Ovary (tissue), 9 donors: ENCODE results near the gene TNPO3. TPM values are rescaled to one million over a fixed set of nuclear protein-coding genes. Genes with fewer than 3 reads are reported as not detected.

Experiments
- DNase-seq, 5 donors: peaks; one replicate each; pipeline ENCODE4 v3.0.0-alpha.2; 2019 to 2020
- H3K27ac ChIP-seq, 2 donors: fragments of 200-600 bp; one replicate each; pipeline versions ENCODE4 v1.5.1 to v1.8.0; 2019 to 2022
- H3K27me3 ChIP-seq: fragments of 200-600 bp; one replicate; pipeline ENCODE4 v1.8.0; 2022
- H3K36me3 ChIP-seq: fragments of 200-600 bp; sonication (generic); one replicate; pipeline ENCODE4 v1.5.1; 2019
- H3K4me1 ChIP-seq: one replicate; pipeline ENCODE4 v1.8.1; 2013; ENCODE audit warnings: mild to moderate bottlenecking, moderate library complexity; ENCODE audit not compliant: insufficient read depth
- H3K4me3 ChIP-seq: fragments of 200-600 bp; sonication (generic); one replicate; pipeline ENCODE4 v1.5.1; 2017
- H3K9me3 ChIP-seq, 2 donors: fragments of 200-600 bp in 1 of 2; sonication (generic) in 1 of 2; one replicate each; pipeline versions ENCODE4 v1.5.1 to v1.8.1; 2013 to 2019; ENCODE audit warnings: mild to moderate bottlenecking in 1 of 2, moderate library complexity in 1 of 2
- CTCF ChIP-seq, 3 donors: fragments of 450-650 bp in 2 of 3; fragments of 200-600 bp in 1 of 3; IDR thresholded peaks; one replicate each; pipeline versions ENCODE4 v1.5.1 to v1.8.0; 2016 to 2022; ENCODE audit warnings: antibody characterized with exemption in 3 of 3, mild to moderate bottlenecking in 1 of 3
- EP300 ChIP-seq: sonication (generic); formaldehyde crosslinking; IDR thresholded peaks from one replicate; pipeline ENCODE4 v1.6.1; 2017; ENCODE audit warnings: antibody characterized with exemption
- POLR2A ChIP-seq: fragments of 450-650 bp; IDR thresholded peaks from one replicate; pipeline ENCODE4 v1.6.1; 2017; ENCODE audit warnings: antibody characterized with exemption, mild to moderate bottlenecking, moderate library complexity
- WGBS, 3 donors: extraction: QIAGEN DNeasy Blood & Tissue Kit in 1 of 3; methylation state at CpG; one replicate each; pipeline versions ENCODE4 v1.1.5 to v1.1.7; 2013 to 2017; 5-methylcytosine and 5-hydroxymethylcytosine counted together
- intact Hi-C, 4 donors: fragments of 100-400 bp; cut with DNase I; formaldehyde crosslinking; loops; one replicate each; pipeline versions ENCODE4 v1.11.0 to v1.15.1; 2022 to 2023
- polyA plus RNA-seq, 2 donors: library from polyadenylated mRNA; stranded (reverse); fragments of 200-250 nt in 1 of 2; fragments of 350-450 nt in 1 of 2; fragmentation: Illumina TruSeq in 1 of 2; extraction: RNeasy Lipid Tissue Mini Kit (QIAGEN cat#74804) in 1 of 2; gene quantifications; one replicate each; pipeline ENCODE4 v1.2.3, GENCODE V29; 2013 to 2014
- total RNA-seq, 7 donors: library from RNA; depleted of rRNA in 2 of 7; stranded (reverse); fragments of >200 nt in 2 of 7; fragmentation: NEBNext Ultra II Directional in 3 of 7; extraction: Animal tissue kit (Norgen Biotek cat#: 25700) in 3 of 7; gene quantifications; one replicate each; pipeline versions ENCODE4 v1.1.0 to v1.2.4, GENCODE V29; 2016 to 2023
- donor health status: DM: no; HTN: no; CAD: no; lungs with moderate emphysema.
- donor health status: DM: no; HTN: no; CAD: no.
- donor health status: Bipolar disorder and iron deficiency.
- donor health status: DM: yes; HTN: yes; CAD: no.
- donor health status: DM: no; HTN: no; CAD: no.
- donor health status: DM: yes; HTN: yes; CAD: no.

TNPO3 gene
- total and polyA plus RNA-seq, 9 donors, result 18.6 to 40.1 (median 30.9) TPM

DNA sequence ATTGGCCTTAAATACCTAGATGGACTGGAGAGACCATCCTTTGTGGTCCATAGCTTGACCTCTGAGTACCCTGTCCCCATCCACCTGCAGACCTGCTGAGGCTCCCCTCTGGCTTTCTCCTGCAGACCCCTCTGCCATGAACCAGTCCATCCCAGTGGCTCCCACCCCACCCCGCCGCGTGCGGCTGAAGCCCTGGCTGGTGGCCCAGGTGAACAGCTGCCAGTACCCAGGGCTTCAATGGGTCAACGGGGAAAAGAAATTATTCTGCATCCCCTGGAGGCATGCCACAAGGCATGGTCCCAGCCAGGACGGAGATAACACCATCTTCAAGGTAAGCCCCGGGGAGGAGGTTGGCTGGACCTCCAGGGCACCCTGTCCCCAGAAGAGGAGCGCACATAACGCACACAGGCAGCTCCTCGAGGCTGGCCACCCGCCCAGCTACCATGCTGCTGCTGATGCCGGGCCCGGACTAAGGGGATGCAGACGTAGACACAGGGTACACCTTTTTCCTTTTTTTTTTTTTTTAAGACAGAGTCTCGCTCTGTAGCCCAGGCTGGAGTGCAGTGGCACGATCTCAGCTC lies 112.9 kb downstream of the TNPO3 start:
- H3K4me1 ChIP-seq, result no peaks in the 10 kb centered on the region
- H3K4me3 ChIP-seq, result no peak overlapping the region
- H3K27me3 ChIP-seq, result no peaks in the 10 kb centered on the region
- intact Hi-C loops, result no loop called here
- 68 to 81% (median 74%) methylated on average over 16 of the region's 16 CpGs for WGBS, 3 donors
- no peak for TF ChIP-seq POLR2A
- TF ChIP-seq EP300, result no peak
- TF ChIP-seq CTCF (IDR thresholded peaks at IDR 0.05), result no peak
- no peaks in the 10 kb centered on the region for H3K36me3 ChIP-seq
- H3K9me3 ChIP-seq, result no peaks in the 10 kb centered on the region
- DNase-seq, result no peak
- no peak overlapping the region for H3K27ac ChIP-seq

- DNase-seq, result no peak
- Histone ChIP-seq H3K36me3 (no peaks in the 10 kb centered on the region), H3K27ac (no peak overlapping the region), H3K27me3 (no peaks in the 10 kb centered on the region), H3K4me1 (no peaks in the 10 kb centered on the region), H3K9me3 (no peaks in the 10 kb centered on the region), H3K4me3 (no peak overlapping the region)
- TF ChIP-seq CTCF (IDR thresholded peaks at IDR 0.05) (no peak), POLR2A (no peak), EP300 (no peak)
- WGBS, 3 donors, result 84 to 88% (median 86%) methylated on average over 15 of the region's 15 CpGs
- intact Hi-C loops, result no loop called here
These were observed 113.5 kb downstream of the TNPO3 start for GRCh38 chr7:128941323-128941890.

DNA sequence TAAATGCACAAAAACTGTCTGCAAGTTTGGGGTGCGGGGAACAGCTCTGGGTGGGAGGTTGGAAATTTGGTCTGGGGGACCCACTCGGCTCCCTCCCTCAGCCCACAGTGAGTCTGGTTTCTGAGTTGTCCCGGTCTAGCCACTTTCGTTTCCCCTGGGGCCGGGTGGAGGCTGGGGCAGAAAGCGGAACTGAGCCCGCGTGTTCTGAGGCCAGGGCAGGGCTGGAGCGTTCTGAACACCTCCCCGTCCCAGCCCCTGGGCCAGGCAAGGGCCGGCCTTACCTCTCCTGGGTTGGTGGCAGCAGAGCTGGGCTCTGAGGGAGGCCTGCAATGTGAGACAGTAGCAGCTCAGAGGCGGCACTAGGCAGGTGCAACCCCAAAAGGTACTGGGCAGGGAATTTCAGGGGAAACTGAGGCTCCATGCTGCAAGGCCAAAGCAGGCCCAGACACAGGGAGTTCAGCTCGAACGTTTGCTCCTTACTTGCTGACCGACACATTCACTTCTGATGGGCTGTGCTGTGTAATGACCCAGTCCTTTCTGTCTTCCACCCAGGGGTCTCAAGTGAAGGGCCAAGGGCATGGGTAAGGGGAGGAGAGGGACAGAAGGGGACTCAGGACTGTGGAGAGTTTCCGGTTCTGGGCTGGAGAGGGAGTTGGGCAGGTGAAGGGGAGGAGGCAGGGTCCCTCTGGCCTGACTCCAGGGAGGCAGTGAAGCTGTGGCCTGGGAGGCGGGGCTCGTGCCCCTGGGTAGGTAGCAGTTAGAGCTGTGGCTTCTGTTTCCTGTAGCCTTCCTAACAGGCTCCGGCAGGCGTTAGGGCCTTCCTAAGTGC lies 114.2 kb downstream of the TNPO3 start:
- TF ChIP-seq CTCF (IDR thresholded peaks at IDR 0.05) (no peak), POLR2A (no peak), EP300 (no peak)
- H3K4me3 ChIP-seq, result no peak overlapping the region
- no peaks in the 10 kb centered on the region for H3K9me3 ChIP-seq

GRCh38 chr7:128939861-128940410 lies 115.0 kb downstream of the TNPO3 start:
- no peaks in the 10 kb centered on the region for H3K27me3 ChIP-seq
- H3K4me3 ChIP-seq, result no peak overlapping the region
- H3K36me3 ChIP-seq, result no peaks in the 10 kb centered on the region
- TF ChIP-seq EP300 (no peak), CTCF (IDR thresholded peaks at IDR 0.05) (no peak), POLR2A (no peak)
- H3K27ac ChIP-seq, result no peak overlapping the region
- no peak for DNase-seq
- WGBS, 3 donors, result 72 to 78% (median 73%) methylated on average over 18 of the region's 18 CpGs
- intact Hi-C loops, result no loop called here
- no peaks in the 10 kb centered on the region for H3K9me3 ChIP-seq
- H3K4me1 ChIP-seq, result no peaks in the 10 kb centered on the region

More for the DNA sequence above, 114.2 kb downstream of the TNPO3 start:
- WGBS, 3 donors, result 75 to 84% (median 81%) methylated on average over 18 to 20 of the region's 20 CpGs
- Histone ChIP-seq H3K4me1 (no peaks in the 10 kb centered on the region), H3K27ac (no peak overlapping the region), H3K36me3 (no peaks in the 10 kb centered on the region), H3K27me3 (no peaks in the 10 kb centered on the region)
- DNase-seq, result no peak
- intact Hi-C loops, result no loop called here
